Lower leg skin (tissue), 4 donors: ENCODE results near the gene PAFAH1B2. TPM values are rescaled to one million over a fixed set of nuclear protein-coding genes. Genes with fewer than 3 reads are reported as not detected.
A peak's percentile ranks its signal among the peaks of the same experiment; 100 is the strongest.

Experiments used
- DNase-seq, 2 donors: peaks; one replicate each; pipeline ENCODE4 v3.0.0-alpha.2; 2019; ENCODE audit warnings: low spot score in 2 of 2
- H3K4me3 ChIP-seq: fragments of 200-600 bp; sonication (generic); 2 replicates; pipeline ENCODE4 v1.5.1; 2017; ENCODE audit warnings: mild to moderate bottlenecking, low read depth; ENCODE audit not compliant: poor library complexity, severe bottlenecking
- CTCF ChIP-seq, 3 donors: fragments of 450-650 bp; IDR thresholded peaks; one replicate each; pipeline ENCODE4 v1.5.1; 2016; ENCODE audit warnings: antibody characterized with exemption in 3 of 3, mild to moderate bottlenecking in 3 of 3, moderate library complexity in 2 of 3
- POLR2A ChIP-seq, 2 donors: fragments of 450-650 bp; IDR thresholded peaks; one replicate each; pipeline ENCODE4 v1.6.1; 2016 to 2017; ENCODE audit warnings: antibody characterized with exemption in 2 of 2, mild to moderate bottlenecking in 1 of 2, moderate library complexity in 1 of 2
- WGBS, 2 donors: methylation state at CpG; one replicate each; pipeline ENCODE4 v1.1.5; 2018; 5-methylcytosine and 5-hydroxymethylcytosine counted together
- intact Hi-C: fragments of 100-400 bp; cut with DNase I; formaldehyde crosslinking; loops from one replicate; pipeline ENCODE4 v1.15.0; 2023; ENCODE audit warnings: low total_unique reads
- total RNA-seq, 4 donors: library from RNA; depleted of rRNA; stranded (reverse); fragments of >200 nt; gene quantifications; one replicate each; pipeline ENCODE4 v1.1.0, GENCODE V29; 2016

PAFAH1B2 gene
- total RNA-seq, 4 donors from 2014 or later, result 49.1 to 72.4 (median 62.5) TPM

DNA sequence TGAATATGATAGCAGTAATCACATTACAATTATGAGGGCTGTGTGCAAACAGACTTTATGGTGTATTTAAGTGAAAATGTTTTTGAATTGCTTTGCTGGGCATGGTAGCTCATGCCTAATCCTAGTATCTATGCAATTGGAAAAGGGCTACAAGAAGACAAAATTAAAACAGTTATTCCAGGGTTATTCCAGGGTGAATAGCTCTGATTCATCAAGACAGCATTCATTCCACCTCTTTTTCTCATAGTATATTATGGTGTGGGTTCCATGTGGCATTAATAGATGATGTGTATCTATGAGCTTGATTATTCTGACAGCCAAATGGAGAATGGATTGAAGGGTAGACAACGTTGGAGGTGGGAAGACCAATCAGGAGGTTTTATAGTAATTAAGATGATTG, 22.4 kb downstream of the PAFAH1B2 start:
- WGBS, 2 donors, result 42 to 53% methylated on average over 1 of the region's 1 CpG
- H3K4me3 ChIP-seq, result no peak overlapping the region
- DNase-seq, result no peak
- no peak for TF ChIP-seq CTCF (IDR thresholded peaks at IDR 0.05)
- TF ChIP-seq POLR2A (IDR thresholded peaks at IDR 0.05), result no peak
- intact Hi-C loops, result no loop called here

- DNase-seq, result no peak
- intact Hi-C loops, result no loop called here
- TF ChIP-seq CTCF (IDR thresholded peaks at IDR 0.05), result no peak
- no peak for TF ChIP-seq POLR2A (IDR thresholded peaks at IDR 0.05)
- H3K4me3 ChIP-seq, result no peak overlapping the region
- whole genome bisulfite sequencing, 2 donors, result 88 to 97% methylated on average over 2 of the region's 2 CpGs
Observed at GRCh38 chr11:117169736-117170135, 25.6 kb downstream of the PAFAH1B2 start.

GRCh38 chr11:117170210-117170609, 26.1 kb downstream of the PAFAH1B2 start:
- TF ChIP-seq CTCF (IDR thresholded peaks at IDR 0.05), result no peak
- TF ChIP-seq POLR2A (IDR thresholded peaks at IDR 0.05), result no peak
- 90 to 92% methylated on average over 9 of the region's 9 CpGs for WGBS, 2 donors
- no peak overlapping the region for H3K4me3 ChIP-seq
- no peak for DNase-seq
- intact Hi-C loops, result no loop called here

GRCh38 chr11:117171007-117171403, 26.9 kb downstream of the PAFAH1B2 start:
- WGBS, 2 donors, result 92 to 98% methylated on average over 2 of the region's 2 CpGs
- H3K4me3 ChIP-seq, result no peak overlapping the region
- intact Hi-C loops, result no loop called here
- TF ChIP-seq CTCF (IDR thresholded peaks at IDR 0.05) (no peak), POLR2A (IDR thresholded peaks at IDR 0.05) (no peak)
- no peak for DNase-seq

- intact Hi-C loops, result no loop called here
- TF ChIP-seq CTCF (IDR thresholded peaks at IDR 0.05) (no peak), POLR2A (IDR thresholded peaks at IDR 0.05) (no peak)
- WGBS, 2 donors, result 72 to 87% methylated on average over 14 of the region's 14 CpGs
- H3K4me3 ChIP-seq, result no peak overlapping the region
- peak in 1 of 2 donors; percentile 62 for DNase-seq
Observed at GRCh38 chr11:117171404-117172061, 27.4 kb downstream of the PAFAH1B2 start.
